Anterior cingulate cortex (tissue), 58 donors: Measurements from ENCODE around the gene EPHA4.
A peak's percentile ranks its signal among the peaks of the same experiment; 100 is the strongest.

Experiments used
- DNase-seq, 58 donors: peaks; one replicate each; lab custom pipeline; 2025; lab: John Stamatoyannopoulos, UW

Gene EPHA4

DNA sequence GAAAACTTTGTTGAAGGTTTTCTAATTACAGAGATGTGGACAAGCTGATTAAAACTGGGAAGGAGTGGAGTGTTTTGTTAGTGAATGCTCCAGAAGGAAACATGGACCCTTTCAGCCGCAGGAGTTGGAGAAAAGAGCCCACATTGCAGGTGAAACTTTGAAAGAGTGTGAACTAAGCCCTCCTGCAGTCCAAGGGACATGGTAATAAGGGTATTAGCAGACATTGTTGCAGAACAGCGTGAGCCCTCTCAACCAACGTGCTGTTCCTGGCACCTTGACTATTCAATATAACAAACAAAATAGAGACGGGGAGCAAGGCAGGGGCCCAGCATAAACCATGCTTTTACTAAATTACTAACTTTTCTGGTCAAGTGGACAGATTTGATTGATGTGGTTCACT, 122.7 kb downstream of the EPHA4 start:
- no peak for DNase-seq

DNA sequence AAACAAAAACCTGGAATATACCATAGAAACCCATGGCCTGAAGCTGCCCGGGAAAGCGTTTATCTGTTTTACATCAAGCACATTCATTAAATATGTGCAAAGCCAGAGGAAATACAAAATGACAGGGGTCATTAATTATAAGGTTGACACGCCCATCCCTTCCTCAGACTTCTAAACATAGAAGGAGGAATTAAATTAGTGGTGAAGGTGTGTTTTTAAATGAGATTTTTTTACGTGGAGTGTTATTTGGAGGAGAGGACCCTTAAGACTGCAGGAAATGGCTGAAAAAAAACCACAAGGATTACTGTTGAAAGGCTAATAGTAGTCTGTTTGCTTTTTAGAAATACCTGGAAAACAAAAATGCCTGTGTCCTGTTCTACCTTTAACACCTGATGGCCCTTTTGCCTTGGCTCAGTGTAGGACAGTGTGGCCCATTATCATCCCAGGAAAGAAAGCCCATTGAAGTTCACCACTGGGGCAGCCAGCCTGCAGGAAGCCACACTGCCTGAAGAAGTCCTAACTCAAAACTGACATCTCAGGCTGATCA, 123.2 kb downstream of the EPHA4 start:
- DNase-seq = no peak

DNA sequence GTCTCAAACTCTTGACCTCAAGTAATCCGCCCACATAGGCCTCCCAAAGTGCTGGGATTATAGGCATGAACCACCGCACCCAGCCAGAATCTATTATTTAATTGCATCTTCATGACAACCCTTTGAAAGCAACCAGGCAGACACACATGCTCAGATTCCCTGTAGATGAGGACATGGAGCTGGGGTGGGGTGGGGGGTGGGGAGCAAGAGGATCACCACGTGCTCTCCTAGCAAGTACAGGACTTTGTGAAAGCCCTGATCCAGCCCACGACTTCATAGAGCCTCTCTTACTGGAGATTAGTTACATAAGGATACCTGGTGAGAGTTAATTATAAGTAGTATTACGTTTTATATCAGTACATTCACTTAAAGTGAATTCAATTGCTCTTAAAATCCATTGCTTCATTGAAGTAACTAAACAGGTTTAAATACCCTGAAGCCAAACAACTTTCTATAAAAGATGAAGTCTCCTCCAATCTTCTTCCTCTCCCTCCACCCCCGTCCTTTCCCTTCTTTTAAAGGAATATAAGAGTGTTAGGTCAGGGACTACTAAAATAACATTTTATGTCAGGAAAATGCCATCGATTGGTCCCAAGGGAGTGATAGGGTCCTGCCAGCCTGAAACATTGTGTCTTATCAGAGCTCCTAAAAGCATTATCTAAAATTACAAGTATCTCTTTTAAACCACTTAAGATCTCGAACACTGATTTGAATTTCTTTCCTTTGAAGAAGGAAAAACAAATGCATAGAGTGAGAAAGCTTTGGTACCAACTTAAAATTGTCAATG, 123.9 kb downstream of the EPHA4 start:
- no peak for DNase-seq

DNA sequence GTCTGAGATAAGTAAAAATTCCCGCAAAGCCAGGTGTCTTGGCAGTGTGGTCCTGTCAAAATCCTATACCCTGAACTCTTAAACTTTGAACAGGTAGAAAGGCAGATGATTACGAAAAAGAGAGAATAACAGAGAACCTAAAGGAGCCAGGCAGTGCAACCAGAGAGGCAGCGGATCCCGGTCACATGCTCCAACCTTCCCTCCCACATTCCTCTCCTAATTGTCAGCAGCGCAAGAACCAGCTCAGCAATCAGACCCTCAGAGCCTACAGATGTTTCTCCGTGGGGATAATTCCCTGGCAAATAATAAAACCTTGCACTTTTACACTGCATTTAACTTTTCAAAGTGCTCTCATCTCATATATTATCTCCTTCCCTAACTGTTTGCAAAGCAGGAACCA, 124.8 kb downstream of the EPHA4 start:
- DNase-seq = no peak

- no peak for DNase-seq
These were observed 126.0 kb downstream of the EPHA4 start for GRCh38 chr2:221446140-221446539.

- no peak for DNase-seq
These were observed 128.0 kb downstream of the EPHA4 start for GRCh38 chr2:221444106-221444505.

GRCh38 chr2:221443645-221444044, 128.5 kb downstream of the EPHA4 start:
- no peak for DNase-seq

DNA sequence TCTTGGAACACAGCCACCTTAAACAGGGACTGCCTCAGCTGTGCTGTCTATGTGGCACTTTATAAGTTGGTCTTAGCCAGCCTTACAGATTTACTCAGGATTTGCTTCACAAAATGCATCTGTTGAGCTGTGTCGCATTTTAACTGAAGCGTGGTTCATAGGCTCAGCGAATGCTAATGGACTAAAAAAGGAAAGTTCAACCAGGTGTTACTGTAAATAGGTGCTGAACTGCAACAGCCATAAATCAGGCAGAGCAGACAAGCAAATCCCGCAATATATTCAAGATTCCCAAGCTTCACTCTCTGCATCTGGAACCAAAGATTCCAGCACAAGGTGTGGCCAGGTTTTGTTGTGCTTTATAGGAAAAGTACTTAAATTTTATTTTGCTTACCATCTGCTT, 130.0 kb downstream of the EPHA4 start:
- DNase-seq = no peak

- no peak for DNase-seq
These were observed 132.2 kb downstream of the EPHA4 start for GRCh38 chr2:221439761-221440479.

DNA sequence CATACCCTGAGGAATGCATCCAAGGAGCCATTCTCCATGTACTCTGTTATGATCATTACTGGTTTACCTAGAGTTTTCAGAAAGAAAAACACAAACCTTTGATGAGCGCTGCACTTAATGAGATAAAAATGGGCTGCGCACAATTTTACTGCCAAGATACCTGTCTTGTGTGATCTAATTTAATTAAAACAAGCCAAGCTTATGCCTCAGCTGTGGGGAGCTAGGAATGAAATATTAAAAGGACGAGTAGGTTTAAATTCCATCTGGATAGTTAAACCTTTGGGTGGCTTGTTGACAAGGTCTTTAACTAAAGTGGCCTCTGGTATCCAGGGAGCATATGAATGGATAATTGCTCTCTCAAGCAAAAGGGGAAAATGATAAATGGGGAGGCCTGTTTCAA, 135.0 kb downstream of the EPHA4 start:
- DNase-seq = no peak

- DNase-seq = no peak
These were observed 136.9 kb downstream of the EPHA4 start for GRCh38 chr2:221435171-221435570.

- no peak for DNase-seq
These were observed 138.0 kb downstream of the EPHA4 start for GRCh38 chr2:221434142-221434541.

- DNase-seq = no peak
These were observed 140.6 kb downstream of the EPHA4 start for GRCh38 chr2:221431477-221431876.

GRCh38 chr2:221429741-221430491, 142.2 kb downstream of the EPHA4 start:
- peak in 4 of 58 donors; percentile 3 to 15 (median 8) for DNase-seq

DNA sequence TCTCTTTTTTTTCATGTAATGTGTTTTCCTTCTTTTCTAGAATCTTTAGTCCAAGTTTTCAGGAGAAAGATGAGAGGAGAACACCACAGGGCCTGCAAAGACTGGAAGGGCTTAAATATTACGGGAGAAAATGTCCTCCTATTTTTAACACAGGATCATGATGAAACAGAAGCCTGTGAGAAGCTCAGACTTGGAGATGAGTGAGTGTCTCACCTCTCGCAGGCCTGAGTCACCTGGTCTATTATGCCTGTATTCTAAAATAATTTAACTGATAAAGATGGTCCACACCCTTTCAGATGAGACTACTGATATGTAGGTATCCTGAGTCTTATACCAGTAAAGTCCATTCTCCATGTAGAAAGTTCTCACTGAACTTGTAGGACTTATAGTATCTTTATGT, 143.2 kb downstream of the EPHA4 start:
- DNase-seq = no peak

- peak in 33 of 58 donors; percentile 4 to 74 (median 34) for DNase-seq
These were observed 145.2 kb downstream of the EPHA4 start for GRCh38 chr2:221426929-221427328.

GRCh38 chr2:221425891-221426290, 146.2 kb downstream of the EPHA4 start:
- peak in 3 of 58 donors; percentile 2 to 11 (median 6) for DNase-seq

DNA sequence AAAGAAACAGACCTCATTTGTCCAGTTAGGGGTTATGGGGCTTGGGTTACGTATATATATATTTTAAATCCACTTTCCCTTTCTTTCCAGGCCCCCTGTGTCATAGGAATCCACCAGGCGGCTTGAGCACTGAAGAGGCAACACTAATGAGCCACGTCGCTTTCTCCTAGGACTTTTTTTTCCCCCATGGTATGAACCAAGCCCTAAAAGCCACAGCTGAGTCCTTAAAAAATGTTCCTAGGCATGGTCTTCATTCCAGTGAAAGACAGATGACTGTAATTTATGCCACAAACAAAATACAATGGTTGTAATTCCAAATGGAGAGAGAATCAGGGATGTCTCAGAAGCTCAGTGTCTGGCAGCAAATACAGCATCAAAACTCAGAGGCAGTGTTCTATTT, 146.8 kb downstream of the EPHA4 start:
- DNase-seq = no peak

DNA sequence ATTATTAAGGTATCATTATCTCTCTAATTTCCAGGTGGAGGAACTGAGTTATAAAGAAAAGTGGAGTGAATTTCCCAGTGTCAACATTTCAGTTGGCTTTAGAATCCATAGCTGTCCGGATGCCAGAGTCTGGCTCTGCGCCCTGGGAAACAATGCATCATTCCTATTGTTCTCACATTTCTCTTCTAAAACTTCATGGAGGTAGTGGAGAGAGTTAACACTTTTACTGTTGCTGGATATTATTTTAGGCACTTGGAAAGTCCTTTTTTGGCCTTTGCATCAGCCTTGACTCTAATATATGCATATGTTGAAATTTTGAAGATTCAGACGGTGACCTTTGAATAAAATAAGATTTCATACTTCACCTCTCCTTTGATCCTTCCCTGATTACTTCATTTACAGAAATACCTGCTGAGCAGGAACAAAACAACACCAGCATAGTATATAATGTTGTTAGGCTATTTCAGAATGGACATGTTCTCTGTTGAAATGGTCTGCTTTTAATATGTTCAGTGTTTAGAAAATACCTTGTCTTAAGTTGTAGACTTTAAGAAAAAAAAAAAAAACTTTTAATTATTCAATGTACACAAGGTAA, 148.8 kb downstream of the EPHA4 start:
- DNase-seq = no peak

DNA sequence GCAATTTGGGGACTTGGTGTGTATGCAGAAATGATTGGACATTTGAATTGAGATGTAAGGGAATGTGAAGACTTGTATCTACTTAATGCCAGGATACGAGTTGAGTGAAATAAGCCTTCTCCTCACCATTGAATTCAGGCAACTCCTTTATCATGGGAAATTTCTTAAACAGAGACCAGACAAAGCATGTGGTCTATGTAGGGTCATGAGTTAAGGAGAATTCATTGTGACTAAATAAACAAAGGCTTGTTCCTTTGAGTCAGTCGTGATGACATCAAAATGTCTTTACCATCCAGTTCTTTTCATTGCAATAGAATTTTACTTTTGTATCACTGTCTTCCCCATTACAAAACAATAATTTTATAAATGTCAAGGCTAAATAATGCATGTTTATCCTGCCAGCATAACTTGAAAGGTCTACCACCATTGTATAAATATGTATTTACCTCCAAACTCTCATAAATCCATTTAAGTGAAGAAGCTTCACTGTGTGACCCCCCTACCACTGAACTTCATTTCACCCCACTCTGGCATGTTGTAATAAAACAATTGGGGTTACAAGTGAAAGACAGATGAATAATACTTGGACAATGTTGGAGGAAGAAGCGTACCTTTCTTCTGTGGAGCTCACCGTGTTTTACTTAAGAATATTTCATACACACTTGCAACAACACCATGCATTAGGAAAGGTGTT, 149.4 kb downstream of the EPHA4 start:
- DNase-seq = no peak
